ENCODE measurements around the gene KIRREL3. TPM values are rescaled to one million over a fixed set of nuclear protein-coding genes. Genes with fewer than 3 reads are reported as not detected.

Gene KIRREL3
- total RNA-seq, 1 experiment from 2014 or later = 0.44 TPM

DNA sequence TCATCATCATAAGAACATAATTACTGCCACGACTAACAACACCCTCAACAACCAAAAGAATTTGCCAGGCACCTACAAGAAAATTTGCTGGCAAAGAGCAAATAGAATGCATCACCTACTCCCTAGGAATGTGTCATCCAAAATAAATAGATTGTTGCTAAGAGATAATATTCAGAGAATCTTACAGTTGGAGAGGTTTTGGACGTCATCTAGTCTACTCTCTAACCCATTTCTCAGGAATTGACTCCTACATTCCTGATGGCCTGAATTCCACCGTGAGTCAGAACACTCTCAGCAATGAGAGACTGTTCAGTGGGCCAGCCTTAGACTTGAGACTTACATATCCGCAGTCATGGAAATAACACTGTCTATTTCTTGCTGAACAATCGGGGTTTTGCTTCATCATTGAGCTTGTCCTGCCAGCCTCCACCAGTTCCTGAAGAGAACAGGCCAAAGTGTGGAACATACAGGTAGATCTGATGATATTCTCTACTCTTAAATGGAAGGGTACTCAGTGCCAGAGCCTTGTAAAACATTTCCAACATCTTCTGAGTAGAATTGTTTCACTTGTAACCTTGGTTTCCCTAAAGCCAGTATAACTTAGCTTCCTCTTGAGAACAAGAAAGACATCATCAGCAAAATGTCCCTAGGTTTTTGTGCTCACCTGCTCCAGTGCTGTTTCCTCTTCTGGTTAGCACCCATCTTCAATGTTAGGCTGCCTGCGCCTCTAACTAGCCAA lies 8.3 kb downstream of the KIRREL3 start:
- Histone ChIP-seq H3K9me2 (replicated peaks; ENCODE audit: low read length) (no peaks in the 10 kb centered on the region), H3K4me3 (ENCODE audit: low read length) (no peak overlapping the region), H3K4me2 (ENCODE audit: low read length) (peak overlapping the region; percentile 59), H3K9ac (ENCODE audit: low read length) (no peak overlapping the region; the same call in 1 of the 2 replicates), H2AFZ (ENCODE audit: low read length) (no peak overlapping the region), H3K27me3 (ENCODE audit: low read length) (peaks cover 34% of the 10 kb centered on the region), H4K20me1 (ENCODE audit: low read length) (no peaks in the 10 kb centered on the region), H3K9me3 (ENCODE audit: low read length) (no peaks in the 10 kb centered on the region), H3K36me3 (ENCODE audit: low read depth, low read length) (no peaks in the 10 kb centered on the region), H3K27ac (ENCODE audit: low read length) (peak overlapping the region; percentile 62), H3K4me1 (ENCODE audit: insufficient read depth, low read length) (peaks cover 26% of the 10 kb centered on the region), H3K79me2 (ENCODE audit: low read length) (no peaks in the 10 kb centered on the region), H3F3A (ENCODE audit: low read length, unreplicated experiment) (no peaks in the 10 kb centered on the region)
- peak; percentile 81 for DNase-seq
- TF ChIP-seq CTCF (conservative IDR thresholded peaks at IDR 0.05; ENCODE audit: low read depth, low read length) (no peak), EZH2 (IDR thresholded peaks at IDR 0.05; ENCODE audit: low read length, unreplicated experiment) (no peak), EZH2phosphoT487 (IDR thresholded peaks at IDR 0.05; ENCODE audit: borderline replicate concordance, low read length) (no peak)
- POLR2A ChIA-PET (ENCODE audit: unreplicated experiment) = no interaction called here
- BruUV-seq (replicated peaks) = no TSS peak
- intact Hi-C loops (cut with micrococcal nuclease) = no loop called here
- CTCF ChIA-PET = no interaction called here
- ATAC-seq = peak; percentile 18; the same call in 1 of the 2 replicates

DNA sequence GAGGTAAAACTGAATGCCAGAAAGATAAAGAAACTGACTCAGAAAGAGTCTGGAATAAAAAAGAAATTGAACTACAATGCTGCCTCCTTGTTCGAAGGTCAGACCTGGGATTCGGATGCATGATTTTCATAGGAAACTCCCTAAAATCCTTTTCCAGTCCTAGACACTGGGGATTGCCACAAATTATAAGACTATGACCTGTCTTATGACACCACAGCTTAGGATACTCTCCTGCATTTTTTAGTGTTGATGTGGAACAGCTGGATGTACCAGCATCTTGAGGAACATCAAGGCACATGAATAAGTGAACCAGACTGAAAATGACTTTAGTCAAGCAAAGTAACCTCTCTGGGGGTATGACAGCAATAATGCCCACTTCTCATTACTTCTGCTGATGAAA lies 9.0 kb downstream of the KIRREL3 start:
- H3K27me3 ChIP-seq (ENCODE audit: low read length) = peaks cover 39% of the 10 kb centered on the region
- DNase-seq = peak; percentile 17
- peaks cover 26% of the 10 kb centered on the region for H3K4me1 ChIP-seq (ENCODE audit: insufficient read depth, low read length)
- H3K27ac ChIP-seq (ENCODE audit: low read length) = peak overlapping the region; percentile 62
- peak overlapping the region; percentile 35; the same call in 1 of the 2 replicates for H3K4me2 ChIP-seq (ENCODE audit: low read length)
- no peak overlapping the region for H3K4me3 ChIP-seq (ENCODE audit: low read length)
- H3K9me2 ChIP-seq (replicated peaks; ENCODE audit: low read length) = no peaks in the 10 kb centered on the region
- intact Hi-C loops (cut with micrococcal nuclease) = loop anchor here (2.0 kb wide), 1 partner anchor 385 kb away; no protein-coding TSS in a partner anchor
- no peaks in the 10 kb centered on the region for H3F3A ChIP-seq (ENCODE audit: low read length, unreplicated experiment)
- TF ChIP-seq EZH2 (IDR thresholded peaks at IDR 0.05; ENCODE audit: low read length, unreplicated experiment) (no peak), EZH2phosphoT487 (IDR thresholded peaks at IDR 0.05; ENCODE audit: borderline replicate concordance, low read length) (no peak), CTCF (conservative IDR thresholded peaks at IDR 0.05; ENCODE audit: low read depth, low read length) (no peak)
- no peaks in the 10 kb centered on the region for H4K20me1 ChIP-seq (ENCODE audit: low read length)
- no peaks in the 10 kb centered on the region for H3K9me3 ChIP-seq (ENCODE audit: low read length)
- ATAC-seq = no peak
- H2AFZ ChIP-seq (ENCODE audit: low read length) = no peak overlapping the region
- no peaks in the 10 kb centered on the region for H3K36me3 ChIP-seq (ENCODE audit: low read depth, low read length)
- ChIA-PET CTCF (no interaction called here), POLR2A (ENCODE audit: unreplicated experiment) (no interaction called here)
- no TSS peak for BruUV-seq (replicated peaks)
- H3K9ac ChIP-seq (ENCODE audit: low read length) = no peak overlapping the region
- H3K79me2 ChIP-seq (ENCODE audit: low read length) = no peaks in the 10 kb centered on the region

Measured in PC-3 (cell line).